CD14-positive monocyte (primary cell): ENCODE results near the gene SPAG9. TPM values are rescaled to one million over a fixed set of nuclear protein-coding genes. Genes with fewer than 3 reads are reported as not detected.

Source experiments
- DNase-seq, 3 donors: peaks; one replicate each; pipeline ENCODE4 v3.0.0-alpha.2; 2011 to 2022
- H2AFZ ChIP-seq: 2 replicates; pipeline ENCODE4 v1.6.0; 2012; ENCODE audit warnings: mild to moderate bottlenecking, low read depth, low read length, inconsistent platforms; ENCODE audit not compliant: insufficient read depth, poor library complexity, severe bottlenecking
- H3K27ac ChIP-seq, 2 donors: 1 replicate in 1 of 2; 2 replicates in 1 of 2; pipeline ENCODE4 v1.5.1; 2012 to 2013; ENCODE audit warnings: low read length in 2 of 2, control low read depth in 1 of 2, inconsistent platforms in 1 of 2, low read depth in 1 of 2, mild to moderate bottlenecking in 1 of 2
- H3K27me3 ChIP-seq, 2 donors: one replicate each; pipeline versions ENCODE4 v1.6.0 to v1.6.1; 2011 to 2013; ENCODE audit warnings: low read length in 2 of 2; ENCODE audit not compliant: control insufficient read depth in 2 of 2, insufficient read depth in 2 of 2
- H3K36me3 ChIP-seq, 2 donors: replicated peaks in 1 of 2; 1 replicate in 1 of 2; 2 replicates in 1 of 2; pipeline versions ENCODE4 v1.5.1 to v1.6.1; 2012 to 2013; ENCODE audit warnings: low read length in 2 of 2, control low read depth in 1 of 2, inconsistent platforms in 1 of 2, mild to moderate bottlenecking in 1 of 2; ENCODE audit not compliant: insufficient read depth in 2 of 2, control insufficient read depth in 1 of 2
- H3K4me1 ChIP-seq, 2 donors: 1 replicate in 1 of 2; 2 replicates in 1 of 2; pipeline versions ENCODE4 v1.5.1 to v1.6.1; 2012 to 2013; ENCODE audit warnings: low read length in 2 of 2, control low read depth in 1 of 2, inconsistent platforms in 1 of 2, mild to moderate bottlenecking in 1 of 2, moderate library complexity in 1 of 2; ENCODE audit not compliant: insufficient read depth in 2 of 2, control insufficient read depth in 1 of 2
- H3K4me2 ChIP-seq: replicated peaks from 2 replicates; pipeline ENCODE3; 2012; ENCODE audit warnings: low read length, moderate library complexity, mild to moderate bottlenecking; ENCODE audit not compliant: poor library complexity, severe bottlenecking; ENCODE audit errors: extremely low read depth
- H3K4me3 ChIP-seq, 3 experiments: fragments of 200-600 bp in 1 of 3; sonication (generic) in 1 of 3; replicated peaks in 1 of 3; 1 replicate in 2 of 3; 2 replicates in 1 of 3; pipeline ENCODE4 v1.5.1; 2011 to 2013; ENCODE audit warnings: low read length in 3 of 3, mild to moderate bottlenecking in 3 of 3, control low read depth in 2 of 3, low read depth in 2 of 3, inconsistent platforms in 1 of 3, moderate library complexity in 1 of 3
- H3K79me2 ChIP-seq: 2 replicates; pipeline ENCODE4 v1.6.0; 2012; ENCODE audit warnings: mild to moderate bottlenecking, control low read depth, inconsistent platforms, low read length, moderate library complexity; ENCODE audit not compliant: insufficient read depth
- H3K9ac ChIP-seq: 2 replicates; pipeline ENCODE4 v1.6.0; 2017; ENCODE audit warnings: low read length, mild to moderate bottlenecking; ENCODE audit not compliant: insufficient read depth, poor library complexity, severe bottlenecking
- H3K9me3 ChIP-seq, 2 donors: replicated peaks in 1 of 2; 1 replicate in 1 of 2; 2 replicates in 1 of 2; pipeline versions ENCODE4 v1.5.1 to v1.6.1; 2012 to 2013; ENCODE audit warnings: low read length in 2 of 2, control low read depth in 1 of 2; ENCODE audit not compliant: control insufficient read depth in 1 of 2, insufficient read depth in 1 of 2
- H4K20me1 ChIP-seq: 2 replicates; pipeline ENCODE4 v1.6.0; 2012; ENCODE audit warnings: mild to moderate bottlenecking, low read length, control low read depth, moderate library complexity; ENCODE audit not compliant: insufficient read depth
- H3K27ac Mint-ChIP-seq, 7 donors: one replicate each; pipeline ENCODE4 v1.8.0; 2020; ENCODE audit warnings: mild to moderate bottlenecking in 7 of 7, mixed read lengths in 7 of 7, moderate library complexity in 6 of 7, inconsistent platforms in 2 of 7
- H3K27me3 Mint-ChIP-seq, 3 donors: one replicate each; pipeline ENCODE4 v1.8.0; 2021 to 2022; ENCODE audit warnings: low read depth in 3 of 3, mild to moderate bottlenecking in 3 of 3, mixed read lengths in 3 of 3, moderate library complexity in 3 of 3, inconsistent platforms in 1 of 3
- H3K36me3 Mint-ChIP-seq, 2 donors: one replicate each; pipeline ENCODE4 v1.8.0; 2020; ENCODE audit warnings: mixed read lengths in 2 of 2, inconsistent platforms in 1 of 2, mild to moderate bottlenecking in 1 of 2
- H3K4me1 Mint-ChIP-seq: one replicate; pipeline ENCODE4 v1.8.0; 2020; ENCODE audit warnings: mild to moderate bottlenecking, mixed read lengths
- H3K4me3 Mint-ChIP-seq, 2 donors: one replicate each; pipeline ENCODE4 v1.8.0; 2020; ENCODE audit warnings: mild to moderate bottlenecking in 2 of 2, mixed read lengths in 2 of 2, moderate library complexity in 1 of 2
- H3K9me3 Mint-ChIP-seq, 7 donors: one replicate each; pipeline ENCODE4 v1.8.0; 2020 to 2022; ENCODE audit warnings: mixed read lengths in 7 of 7, mild to moderate bottlenecking in 6 of 7, moderate library complexity in 6 of 7, inconsistent platforms in 2 of 7
- WGBS: methylation state at CpG from one replicate; pipeline ENCODE4 v1.1.5; 2013; ENCODE audit warnings: missing lambda C conversion rate; ENCODE audit not compliant: insufficient coverage; 5-methylcytosine and 5-hydroxymethylcytosine counted together
- intact Hi-C, 2 donors: fragments of 100-400 bp; cut with micrococcal nuclease; formaldehyde crosslinking; loops; one replicate each; pipeline versions ENCODE4 v1.15.0 to v1.15.1; 2023
- polyA plus RNA-seq, 3 donors: library from polyadenylated mRNA; depleted of rRNA in 1 of 3; unstranded in 2 of 3; stranded (reverse) in 1 of 3; fragments of 300-500 nt in 2 of 3; fragments of >200 nt in 1 of 3; fragmentation: Illumina TruSeq in 2 of 3; gene quantifications; 1 replicate in 2 of 3; 2 replicates in 1 of 3; pipeline ENCODE4 v1.2.3, GENCODE V29; 2012 to 2021
- TF ChIP-seq, protein P1 (sequence below): fragments of 200-600 bp; IDR thresholded peaks from one replicate; pipeline ENCODE4 v1.8.0; 2022; ENCODE audit warnings: antibody characterized with exemption, mild to moderate bottlenecking

The SPAG9 gene
- polyA plus RNA-seq, 3 donors, result 4.9 to 33.1 (median 8.5) TPM

DNA sequence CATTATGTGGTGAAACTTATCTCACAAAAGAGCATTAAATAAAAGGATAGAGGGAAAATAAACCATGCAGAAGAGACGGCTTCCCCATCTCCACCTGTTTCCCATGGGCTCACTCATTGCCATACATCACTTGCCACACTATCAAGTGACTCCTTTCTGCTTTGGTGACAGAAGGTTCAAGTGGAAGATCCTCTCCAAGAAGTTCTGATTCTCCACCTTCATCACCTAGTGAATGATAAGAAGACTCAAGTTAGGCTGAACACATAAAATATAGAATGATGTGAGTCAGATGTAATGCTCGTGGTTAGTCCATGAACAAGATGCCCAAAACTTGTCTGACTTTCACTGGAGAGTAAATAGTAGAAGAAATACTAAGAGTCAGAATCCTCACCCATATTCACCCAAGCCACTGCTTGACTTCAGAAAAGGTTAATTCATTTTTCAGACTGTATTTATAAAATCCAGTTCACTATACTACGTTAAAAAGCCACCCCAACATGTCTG, 154.5 kb downstream of the SPAG9 start:
- peaks cover 59 to 84% of the 10 kb centered on the region in 2 donors for H3K36me3 ChIP-seq
- no peak overlapping the region for H3K27ac ChIP-seq
- H3K79me2 ChIP-seq, result no peaks in the 10 kb centered on the region
- H3K4me1 ChIP-seq, result peaks cover 8 to 9% of the 10 kb centered on the region in 2 donors
- H3K9me3 ChIP-seq, result no peaks in the 10 kb centered on the region
- H2AFZ ChIP-seq, result no peak overlapping the region
- H4K20me1 ChIP-seq, result no peaks in the 10 kb centered on the region
- H3K4me3 ChIP-seq, result no peak overlapping the region
- peaks cover 0 to 2% (median 1%) of the 10 kb centered on the region in 3 donors for H3K27me3 Mint-ChIP-seq
- peaks cover 65 to 81% of the 10 kb centered on the region in 2 donors for H3K36me3 Mint-ChIP-seq
- no peak for DNase-seq
- no peaks in the 10 kb centered on the region for H3K9me3 Mint-ChIP-seq
- WGBS, result no CpG with 5 or more reads among the region's 3 CpGs
- H3K4me2 ChIP-seq, result no peak overlapping the region
- H3K4me3 Mint-ChIP-seq, result no peak overlapping the region
- intact Hi-C loops, result no loop called here
- TF ChIP-seq, protein P1, sequence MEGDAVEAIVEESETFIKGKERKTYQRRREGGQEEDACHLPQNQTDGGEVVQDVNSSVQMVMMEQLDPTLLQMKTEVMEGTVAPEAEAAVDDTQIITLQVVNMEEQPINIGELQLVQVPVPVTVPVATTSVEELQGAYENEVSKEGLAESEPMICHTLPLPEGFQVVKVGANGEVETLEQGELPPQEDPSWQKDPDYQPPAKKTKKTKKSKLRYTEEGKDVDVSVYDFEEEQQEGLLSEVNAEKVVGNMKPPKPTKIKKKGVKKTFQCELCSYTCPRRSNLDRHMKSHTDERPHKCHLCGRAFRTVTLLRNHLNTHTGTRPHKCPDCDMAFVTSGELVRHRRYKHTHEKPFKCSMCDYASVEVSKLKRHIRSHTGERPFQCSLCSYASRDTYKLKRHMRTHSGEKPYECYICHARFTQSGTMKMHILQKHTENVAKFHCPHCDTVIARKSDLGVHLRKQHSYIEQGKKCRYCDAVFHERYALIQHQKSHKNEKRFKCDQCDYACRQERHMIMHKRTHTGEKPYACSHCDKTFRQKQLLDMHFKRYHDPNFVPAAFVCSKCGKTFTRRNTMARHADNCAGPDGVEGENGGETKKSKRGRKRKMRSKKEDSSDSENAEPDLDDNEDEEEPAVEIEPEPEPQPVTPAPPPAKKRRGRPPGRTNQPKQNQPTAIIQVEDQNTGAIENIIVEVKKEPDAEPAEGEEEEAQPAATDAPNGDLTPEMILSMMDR, result no peak
- H3K4me1 Mint-ChIP-seq, result peaks cover 9% of the 10 kb centered on the region
- H3K27ac Mint-ChIP-seq, result no peak overlapping the region
- H3K27me3 ChIP-seq, result no peaks in the 10 kb centered on the region
- H3K9ac ChIP-seq, result no peak overlapping the region

DNA sequence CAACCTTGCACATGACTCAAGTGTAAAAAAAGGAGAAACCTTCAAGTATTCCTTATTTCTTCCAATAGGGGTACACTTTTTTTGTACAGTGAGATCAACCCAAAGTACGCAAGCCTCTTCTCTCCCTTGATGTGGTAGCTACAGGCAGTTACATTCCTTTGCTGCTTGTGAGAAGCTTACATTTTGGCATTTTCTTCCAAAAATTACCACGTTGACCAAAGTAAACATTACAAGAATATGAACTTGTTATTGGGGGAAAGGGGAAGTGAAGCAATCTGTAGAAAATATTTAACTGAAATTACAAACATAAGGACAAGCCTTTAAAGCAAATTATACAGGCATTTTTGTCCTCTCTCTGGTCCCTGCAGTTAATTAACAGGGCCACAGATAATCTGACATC, 157.5 kb downstream of the SPAG9 start:
- TF ChIP-seq, protein P1, result no peak
- H3K9me3 ChIP-seq, result no peaks in the 10 kb centered on the region

More for the DNA sequence above, 157.5 kb downstream of the SPAG9 start:
- peaks cover 48 to 80% of the 10 kb centered on the region in 2 donors for H3K36me3 ChIP-seq
- Mint-ChIP-seq H3K36me3 (peaks cover 55 to 64% of the 10 kb centered on the region in 2 donors), H3K27me3 (peaks cover 0 to 2% (median 0%) of the 10 kb centered on the region in 3 donors), H3K4me1 (peaks cover 9% of the 10 kb centered on the region), H3K27ac (peak overlapping the region in 2 of 7 donors; percentile 21 to 45), H3K4me3 (no peak overlapping the region), H3K9me3 (no peaks in the 10 kb centered on the region)
- H3K9ac ChIP-seq, result no peak overlapping the region
- intact Hi-C loops, result no loop called here
- H2AFZ ChIP-seq, result no peak overlapping the region
- H3K4me3 ChIP-seq, result no peak overlapping the region
- no peaks in the 10 kb centered on the region for H3K27me3 ChIP-seq
- no peak overlapping the region for H3K4me2 ChIP-seq
- no peaks in the 10 kb centered on the region for H4K20me1 ChIP-seq
- no CpG with 5 or more reads among the region's 2 CpGs for WGBS
- peak overlapping the region in 1 of 2 donors; percentile 5 for H3K27ac ChIP-seq
- peaks cover 8 to 9% of the 10 kb centered on the region in 2 donors for H3K4me1 ChIP-seq
- DNase-seq, result no peak
- H3K79me2 ChIP-seq, result no peaks in the 10 kb centered on the region
